NB4 (cell line): ENCODE results near the gene BORCS6.
A peak's percentile ranks its signal among the peaks of the same experiment; 100 is the strongest.

Experiments
- CTCF ChIP-seq: IDR thresholded peaks from one replicate; pipeline ENCODE4 v1.5.1; 2012; ENCODE audit warnings: low read depth, low read length
- MAX ChIP-seq: IDR thresholded peaks from 2 replicates; pipeline ENCODE4 v1.6.1; 2011; ENCODE audit warnings: low read depth, low read length
- MYC ChIP-seq: IDR thresholded peaks from 2 replicates; pipeline ENCODE4 v1.6.1; 2011; ENCODE audit warnings: low read depth, low read length
- POLR2A ChIP-seq: IDR thresholded peaks from 2 replicates; pipeline ENCODE4 v1.6.1; 2011; ENCODE audit warnings: mild to moderate bottlenecking; ENCODE audit not compliant: insufficient read length; ENCODE audit errors: extremely low read depth

- TF ChIP-seq POLR2A: no peak
- TF ChIP-seq CTCF: peak; percentile 63
- peak; percentile 20; the same call in 1 of the 2 replicates for TF ChIP-seq MAX
- TF ChIP-seq MYC: no peak
Observed at GRCh38 chr17:8158267-8159031, 31.5 kb downstream of the BORCS6 start.
